Endothelial cell of umbilical vein (primary cell): ENCODE results near the gene ASB2.

Source experiments
- EZH2 ChIP-seq: IDR thresholded peaks from 2 replicates; pipeline ENCODE4 v1.6.1; 2012; ENCODE audit warnings: borderline replicate concordance, low read depth, mild to moderate bottlenecking, moderate library complexity, low read length, inconsistent platforms; ENCODE audit not compliant: severe bottlenecking
- FOS ChIP-seq: IDR thresholded peaks from 2 replicates; pipeline ENCODE4 v1.6.1; 2011; ENCODE audit warnings: mild to moderate bottlenecking, low read length, moderate library complexity, borderline replicate concordance; ENCODE audit not compliant: insufficient read depth
- JUN ChIP-seq: IDR thresholded peaks from 2 replicates; pipeline ENCODE4 v1.6.1; 2011; ENCODE audit warnings: borderline replicate concordance, low read depth; ENCODE audit not compliant: insufficient read length, insufficient read depth
- MYC ChIP-seq: IDR thresholded peaks from one replicate; pipeline ENCODE4 v1.6.1; 2011; ENCODE audit warnings: mild to moderate bottlenecking, low read depth, low read length
- POLR2A ChIP-seq: IDR thresholded peaks from 2 replicates; pipeline ENCODE4 v1.6.1; 2012; ENCODE audit warnings: low read depth, mild to moderate bottlenecking, control low read depth, low read length
- POLR2AphosphoS5 ChIP-seq: IDR thresholded peaks from 2 replicates; pipeline ENCODE4 v1.6.1; 2012; ENCODE audit warnings: low read depth, mild to moderate bottlenecking, control low read depth, low read length, moderate library complexity; ENCODE audit not compliant: insufficient read depth
- TF ChIP-seq, protein P1 (sequence below), 2 donors: IDR thresholded peaks; 1 replicate in 1 of 2; 2 replicates in 1 of 2; pipeline ENCODE4 v1.5.1; 2011; ENCODE audit warnings: low read length in 2 of 2, mild to moderate bottlenecking in 2 of 2, moderate library complexity in 2 of 2, control low read depth in 1 of 2, inconsistent platforms in 1 of 2, low read depth in 1 of 2; ENCODE audit not compliant: insufficient read depth in 1 of 2; ENCODE audit errors: extremely low read depth in 1 of 2
- TF ChIP-seq, protein P2 (sequence below): IDR thresholded peaks from 2 replicates; pipeline ENCODE4 v1.6.1; 2011; ENCODE audit not compliant: insufficient read depth, insufficient read length

DNA sequence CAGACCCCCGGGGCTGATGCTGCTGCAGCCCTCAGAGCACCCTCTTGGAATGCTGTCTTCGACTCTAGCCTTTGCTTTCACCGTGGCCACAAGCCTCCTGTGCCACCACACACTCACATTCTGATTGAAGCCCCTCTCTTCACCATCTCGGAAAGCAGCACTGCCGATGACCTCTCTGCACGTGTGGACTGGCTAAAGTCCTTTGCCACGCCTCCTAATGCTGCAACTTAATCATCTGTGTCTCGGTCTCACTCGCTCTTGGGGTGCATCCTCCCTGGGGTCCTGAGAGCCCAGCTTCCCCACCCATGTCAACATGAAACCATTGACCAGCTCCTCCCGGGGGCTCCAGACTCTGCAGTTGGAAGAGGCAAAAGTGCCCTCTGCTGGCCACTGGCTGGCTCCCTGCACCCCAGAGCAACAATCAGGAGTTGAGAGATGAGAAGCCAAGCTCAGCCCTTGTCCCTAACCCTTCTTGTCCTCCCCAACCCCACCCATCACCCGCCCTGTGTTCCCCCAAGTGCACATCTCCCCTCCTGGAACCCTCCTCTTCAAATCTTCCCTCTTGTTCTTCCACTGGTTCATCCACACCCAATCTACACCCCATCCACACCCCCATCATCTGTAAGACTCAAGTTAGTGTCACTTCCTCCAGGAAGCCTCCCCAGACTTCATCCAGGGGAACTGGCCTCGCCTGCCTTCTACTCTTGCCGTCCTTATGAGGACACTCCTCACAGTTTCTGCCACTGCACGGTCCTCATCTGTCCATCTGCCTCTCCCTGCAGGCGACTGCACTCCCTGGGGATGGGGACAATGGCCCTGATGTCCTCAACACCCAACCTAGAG lies 72.8 kb downstream of the ASB2 start:
- TF ChIP-seq, protein P1, sequence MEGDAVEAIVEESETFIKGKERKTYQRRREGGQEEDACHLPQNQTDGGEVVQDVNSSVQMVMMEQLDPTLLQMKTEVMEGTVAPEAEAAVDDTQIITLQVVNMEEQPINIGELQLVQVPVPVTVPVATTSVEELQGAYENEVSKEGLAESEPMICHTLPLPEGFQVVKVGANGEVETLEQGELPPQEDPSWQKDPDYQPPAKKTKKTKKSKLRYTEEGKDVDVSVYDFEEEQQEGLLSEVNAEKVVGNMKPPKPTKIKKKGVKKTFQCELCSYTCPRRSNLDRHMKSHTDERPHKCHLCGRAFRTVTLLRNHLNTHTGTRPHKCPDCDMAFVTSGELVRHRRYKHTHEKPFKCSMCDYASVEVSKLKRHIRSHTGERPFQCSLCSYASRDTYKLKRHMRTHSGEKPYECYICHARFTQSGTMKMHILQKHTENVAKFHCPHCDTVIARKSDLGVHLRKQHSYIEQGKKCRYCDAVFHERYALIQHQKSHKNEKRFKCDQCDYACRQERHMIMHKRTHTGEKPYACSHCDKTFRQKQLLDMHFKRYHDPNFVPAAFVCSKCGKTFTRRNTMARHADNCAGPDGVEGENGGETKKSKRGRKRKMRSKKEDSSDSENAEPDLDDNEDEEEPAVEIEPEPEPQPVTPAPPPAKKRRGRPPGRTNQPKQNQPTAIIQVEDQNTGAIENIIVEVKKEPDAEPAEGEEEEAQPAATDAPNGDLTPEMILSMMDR (IDR thresholded peaks at IDR 0.05; ENCODE audit: extremely low read depth in 1 of 2, insufficient read depth in 1 of 2, low read depth in 1 of 2, low read length in 2 of 2), result no peak
- TF ChIP-seq POLR2A, result no peak
- no peak for TF ChIP-seq FOS
- TF ChIP-seq EZH2, result no peak
- TF ChIP-seq, protein P2, sequence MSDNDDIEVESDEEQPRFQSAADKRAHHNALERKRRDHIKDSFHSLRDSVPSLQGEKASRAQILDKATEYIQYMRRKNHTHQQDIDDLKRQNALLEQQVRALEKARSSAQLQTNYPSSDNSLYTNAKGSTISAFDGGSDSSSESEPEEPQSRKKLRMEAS, result no peak
- no peak for TF ChIP-seq MYC
- no peak for TF ChIP-seq JUN
- no peak for TF ChIP-seq POLR2AphosphoS5
